Lung (tissue), 12 donors: ENCODE results near the gene CCDC134. TPM values are rescaled to one million over a fixed set of nuclear protein-coding genes. Genes with fewer than 3 reads are reported as not detected.

Experiments
- ATAC-seq: fragments of 200-7000 bp; cut with Tn5 transposase; one replicate; pipeline ENCODE4 v1.9.1; 2020; ENCODE audit warnings: moderate number of reproducible peaks; ENCODE audit not compliant: insufficient read depth, low FRiP score
- DNase-seq, 3 donors: peaks; one replicate each; pipeline ENCODE4 v3.0.0-alpha.2; 2013 to 2017
- H3K27ac ChIP-seq, 2 donors: one replicate each; pipeline ENCODE4 v1.5.1; 2013; ENCODE audit warnings: mild to moderate bottlenecking in 2 of 2, moderate library complexity in 2 of 2, control low read depth in 1 of 2, inconsistent platforms in 1 of 2, low read depth in 1 of 2, low read length in 1 of 2
- H3K27me3 ChIP-seq, 3 donors: one replicate each; pipeline ENCODE4 v1.5.1; 2013; ENCODE audit warnings: low read length in 2 of 3; ENCODE audit not compliant: control insufficient read depth in 3 of 3, insufficient read depth in 3 of 3
- H3K36me3 ChIP-seq, 4 donors: one replicate each; pipeline ENCODE4 v1.5.1; 2013; ENCODE audit warnings: low read length in 4 of 4, mild to moderate bottlenecking in 1 of 4, moderate library complexity in 1 of 4; ENCODE audit not compliant: control insufficient read depth in 4 of 4, insufficient read depth in 4 of 4
- H3K4me1 ChIP-seq, 5 donors: one replicate each; pipeline ENCODE4 v1.5.1; 2013; ENCODE audit warnings: low read length in 5 of 5, mild to moderate bottlenecking in 2 of 5, moderate library complexity in 1 of 5; ENCODE audit not compliant: control insufficient read depth in 5 of 5, insufficient read depth in 5 of 5
- H3K4me3 ChIP-seq: one replicate; pipeline ENCODE4 v1.5.1; 2013; ENCODE audit warnings: mild to moderate bottlenecking, control low read depth, moderate library complexity
- H3K9ac ChIP-seq, 2 donors: one replicate each; pipeline ENCODE4 v1.5.1; 2013; ENCODE audit warnings: low read length in 2 of 2, control low read depth in 1 of 2; ENCODE audit not compliant: insufficient read depth in 1 of 2
- H3K9me3 ChIP-seq, 4 donors: one replicate each; pipeline ENCODE4 v1.5.1; 2013; ENCODE audit warnings: low read length in 3 of 4, mild to moderate bottlenecking in 1 of 4, moderate library complexity in 1 of 4; ENCODE audit not compliant: control insufficient read depth in 4 of 4, insufficient read depth in 3 of 4
- CTCF ChIP-seq: IDR thresholded peaks from 2 replicates; pipeline ENCODE4 v1.5.1; 2012; ENCODE audit warnings: mild to moderate bottlenecking; ENCODE audit errors: control extremely low read depth, extremely low read depth
- WGBS, 2 donors: extraction: QIAGEN DNeasy Blood & Tissue Kit; methylation state at CpG; one replicate each; pipeline ENCODE4 v1.1.7; 2013; 5-methylcytosine and 5-hydroxymethylcytosine counted together
- polyA plus RNA-seq, 2 donors: library from polyadenylated mRNA; stranded (reverse); fragments of 200-250 nt; gene quantifications; one replicate each; pipeline ENCODE4 v1.2.1, GENCODE V29; 2013
- total RNA-seq, 2 donors: library from RNA; depleted of rRNA in 1 of 2; stranded (reverse); fragments of >200 nt in 1 of 2; gene quantifications; one replicate each; pipeline ENCODE4 v1.2.1, GENCODE V29; 2014 to 2021
- donor health status: control.
- donor health status: control.
- donor health status: Bipolar disorder and iron deficiency.
- donor health status: healthy.
- donor health status: DM: yes; HTN: yes; CAD: no.

CCDC134 gene
- total and polyA plus RNA-seq, 4 donors, result 2.5 to 10.6 (median 7.0) TPM

GRCh38 chr22:41826021-41826420 is 25.5 kb downstream of the CCDC134 start:
- Histone ChIP-seq H3K27ac (peak overlapping the region; percentile 7 to 14), H3K27me3 (no peaks in the 10 kb centered on the region), H3K4me1 (peaks cover 3 to 31% (median 16%) of the 10 kb centered on the region in 5 donors), H3K9me3 (no peaks in the 10 kb centered on the region), H3K9ac (peak overlapping the region in 1 of 2 donors; percentile 23), H3K4me3 (no peak overlapping the region), H3K36me3 (peaks cover 0 to 3% (median 2%) of the 10 kb centered on the region in 4 donors)
- no peak for TF ChIP-seq CTCF
- DNase-seq, result no peak
- ATAC-seq, result no peak
- 69 to 81% methylated on average over 3 of the region's 3 CpGs for WGBS, 2 donors

GRCh38 chr22:41826430-41827383 is 26.2 kb downstream of the CCDC134 start:
- Histone ChIP-seq H3K9ac (peak overlapping the region in 1 of 2 donors; percentile 23), H3K27me3 (no peaks in the 10 kb centered on the region), H3K36me3 (peaks cover 0 to 3% (median 2%) of the 10 kb centered on the region in 4 donors), H3K4me1 (peaks cover 3 to 32% (median 16%) of the 10 kb centered on the region in 5 donors), H3K4me3 (no peak overlapping the region), H3K9me3 (no peaks in the 10 kb centered on the region), H3K27ac (peak overlapping the region; percentile 6 to 14)
- WGBS, 2 donors, result 69 to 83% methylated on average over 11 of the region's 11 CpGs
- no peak for TF ChIP-seq CTCF
- ATAC-seq (no peak), DNase-seq (peak; percentile 61 to 80 (median 65))

GRCh38 chr22:41827671-41828070 is 27.2 kb downstream of the CCDC134 start:
- H3K9me3 ChIP-seq, result no peaks in the 10 kb centered on the region
- no peak overlapping the region for H3K27ac ChIP-seq
- no peaks in the 10 kb centered on the region for H3K27me3 ChIP-seq
- DNase-seq (peak in 2 of 3 donors; percentile 34 to 43), ATAC-seq (no peak)
- H3K4me3 ChIP-seq, result no peak overlapping the region
- H3K36me3 ChIP-seq, result peaks cover 0 to 3% (median 2%) of the 10 kb centered on the region in 4 donors
- H3K4me1 ChIP-seq, result peaks cover 3 to 39% (median 16%) of the 10 kb centered on the region in 5 donors
- no peak for TF ChIP-seq CTCF
- 83 to 91% methylated on average over 6 of the region's 6 CpGs for WGBS, 2 donors
- no peak overlapping the region for H3K9ac ChIP-seq
